ENCODE measurements around the gene ETV6. TPM values are rescaled to one million over a fixed set of nuclear protein-coding genes. Genes with fewer than 3 reads are reported as not detected.
A peak's percentile ranks its signal among the peaks of the same experiment; 100 is the strongest.

ETV6 gene
- total RNA-seq, 3 donors from 2014 or later, result 17.8 to 58.7 (median 45.2) TPM

- H3K27ac ChIP-seq, result peak overlapping the region; percentile 69 to 71
- H3K4me3 ChIP-seq, result no peak overlapping the region
- TF ChIP-seq POLR2A (IDR thresholded peaks at IDR 0.05) (no peak), POLR2AphosphoS5 (IDR thresholded peaks at IDR 0.05) (peak in 1 of 3 donors; percentile 33), CTCF (IDR thresholded peaks at IDR 0.05) (no peak)
- no peaks in the 10 kb centered on the region for H3K36me3 ChIP-seq
- H3K27me3 ChIP-seq, result no peaks in the 10 kb centered on the region
- intact Hi-C loops (cut with DNase I; ENCODE audit: low total_unique reads), result no loop called here
- no peak for DNase-seq (ENCODE audit: low spot score in 2 of 2)
- H3K9me3 ChIP-seq, result no peaks in the 10 kb centered on the region
- H3K4me1 ChIP-seq, result peaks cover 0 to 15% of the 10 kb centered on the region in 2 donors
Measured at GRCh38 chr12:11758510-11759493, 109.3 kb downstream of the ETV6 start.

GRCh38 chr12:11759494-11759878 lies 110.0 kb downstream of the ETV6 start:
- no peaks in the 10 kb centered on the region for H3K27me3 ChIP-seq
- H3K27ac ChIP-seq, result peak overlapping the region; percentile 41 to 61
- H3K4me1 ChIP-seq, result peaks cover 0 to 15% of the 10 kb centered on the region in 2 donors
- H3K9me3 ChIP-seq, result no peaks in the 10 kb centered on the region
- TF ChIP-seq POLR2AphosphoS5 (IDR thresholded peaks at IDR 0.05) (no peak), CTCF (IDR thresholded peaks at IDR 0.05) (no peak), POLR2A (IDR thresholded peaks at IDR 0.05) (no peak)
- no peak overlapping the region for H3K4me3 ChIP-seq
- DNase-seq (ENCODE audit: low spot score in 2 of 2), result no peak
- intact Hi-C loops (cut with DNase I; ENCODE audit: low total_unique reads), result no loop called here
- H3K36me3 ChIP-seq, result no peaks in the 10 kb centered on the region

- no peak for TF ChIP-seq CTCF (IDR thresholded peaks at IDR 0.05)
- DNase-seq (ENCODE audit: low spot score in 2 of 2), result no peak
- no peak overlapping the region for H3K4me3 ChIP-seq
- no peaks in the 10 kb centered on the region for H3K9me3 ChIP-seq
- no peaks in the 10 kb centered on the region for H3K27me3 ChIP-seq
- intact Hi-C loops (cut with DNase I; ENCODE audit: low total_unique reads), result loop anchor here (5.0 kb wide), 1 partner anchor 117 kb away; no protein-coding TSS in a partner anchor
- H3K4me1 ChIP-seq, result peaks cover 0 to 15% of the 10 kb centered on the region in 2 donors
- no peaks in the 10 kb centered on the region for H3K36me3 ChIP-seq
- peak overlapping the region in 1 of 2 donors; percentile 41 for H3K27ac ChIP-seq
Measured at GRCh38 chr12:11759899-11760298, 110.4 kb downstream of the ETV6 start.

- TF ChIP-seq CTCF (IDR thresholded peaks at IDR 0.05) (no peak), POLR2AphosphoS5 (IDR thresholded peaks at IDR 0.05) (no peak), POLR2A (IDR thresholded peaks at IDR 0.05) (no peak)
- Histone ChIP-seq H3K36me3 (no peaks in the 10 kb centered on the region), H3K27me3 (no peaks in the 10 kb centered on the region), H3K4me1 (peaks cover 0 to 22% of the 10 kb centered on the region in 2 donors), H3K9me3 (no peaks in the 10 kb centered on the region), H3K27ac (peak overlapping the region; percentile 27 to 78), H3K4me3 (no peak overlapping the region)
- no peak for DNase-seq (ENCODE audit: low spot score in 2 of 2)
- intact Hi-C loops (cut with DNase I; ENCODE audit: low total_unique reads), result loop anchor here (5.0 kb wide), 1 partner anchor 115 kb away; no protein-coding TSS in a partner anchor
Measured at GRCh38 chr12:11761869-11762567, 112.5 kb downstream of the ETV6 start.
